Choroid plexus epithelial cell (primary cell): ENCODE results near the gene DCAF7.
A peak's percentile ranks its signal among the peaks of the same experiment; 100 is the strongest.

Experiments
- DNase-seq: peaks from one replicate; pipeline ENCODE4 v3.0.0-alpha.2; 2010; ENCODE audit warnings: low read depth
- H3K4me3 ChIP-seq: 2 replicates; pipeline ENCODE4 v1.5.1; 2011; ENCODE audit warnings: low read depth, mild to moderate bottlenecking, control low read depth, low read length, moderate library complexity
- TF ChIP-seq, protein P1 (sequence below): conservative IDR thresholded peaks from 2 replicates; pipeline ENCODE4 v1.5.1; 2011; ENCODE audit warnings: low read depth, mild to moderate bottlenecking, control low read depth, inconsistent platforms, low read length, moderate library complexity

DCAF7 gene

DNA sequence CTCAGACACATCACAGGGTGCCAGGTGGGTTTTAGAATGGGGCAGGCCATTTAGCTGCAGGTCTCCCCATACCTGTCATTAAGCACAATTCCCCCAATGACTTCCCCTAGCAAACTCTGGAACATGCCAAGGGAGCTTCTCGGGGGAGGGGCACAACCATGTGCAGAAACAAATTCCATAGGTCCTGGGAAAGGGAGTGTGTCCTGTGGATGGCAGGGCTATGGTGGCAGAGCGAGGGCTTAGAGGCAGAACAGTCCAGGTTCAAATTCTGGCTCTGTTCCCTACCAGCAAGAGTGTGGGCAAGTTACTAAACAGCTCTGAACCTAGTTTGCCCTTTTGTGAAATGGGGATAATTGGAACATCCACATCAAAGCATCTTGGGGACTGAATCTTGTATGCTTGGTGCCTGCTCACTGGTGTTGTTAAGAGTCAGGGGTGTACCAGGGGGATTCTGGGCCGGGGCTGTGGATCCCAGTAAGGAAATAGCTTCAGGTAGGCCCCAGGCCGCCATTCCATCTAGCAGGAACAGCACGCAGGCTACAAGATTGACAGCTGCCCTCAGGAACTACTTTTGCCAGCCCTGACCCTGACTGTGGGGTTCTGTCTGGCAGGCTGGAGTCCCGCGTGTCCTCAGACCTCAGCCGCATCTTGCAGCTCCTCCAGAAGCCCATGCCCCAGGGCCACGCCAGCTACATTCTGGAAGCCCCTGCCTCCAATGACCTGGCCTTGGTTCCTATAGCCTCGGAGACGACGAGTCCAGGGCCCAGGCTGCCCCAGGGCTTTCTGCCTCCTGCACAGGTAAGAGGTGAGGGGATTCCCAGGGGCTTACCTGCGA is 5.6 kb upstream of the DCAF7 start:
- DNase-seq, result no peak
- no peak overlapping the region for H3K4me3 ChIP-seq
- TF ChIP-seq, protein P1, sequence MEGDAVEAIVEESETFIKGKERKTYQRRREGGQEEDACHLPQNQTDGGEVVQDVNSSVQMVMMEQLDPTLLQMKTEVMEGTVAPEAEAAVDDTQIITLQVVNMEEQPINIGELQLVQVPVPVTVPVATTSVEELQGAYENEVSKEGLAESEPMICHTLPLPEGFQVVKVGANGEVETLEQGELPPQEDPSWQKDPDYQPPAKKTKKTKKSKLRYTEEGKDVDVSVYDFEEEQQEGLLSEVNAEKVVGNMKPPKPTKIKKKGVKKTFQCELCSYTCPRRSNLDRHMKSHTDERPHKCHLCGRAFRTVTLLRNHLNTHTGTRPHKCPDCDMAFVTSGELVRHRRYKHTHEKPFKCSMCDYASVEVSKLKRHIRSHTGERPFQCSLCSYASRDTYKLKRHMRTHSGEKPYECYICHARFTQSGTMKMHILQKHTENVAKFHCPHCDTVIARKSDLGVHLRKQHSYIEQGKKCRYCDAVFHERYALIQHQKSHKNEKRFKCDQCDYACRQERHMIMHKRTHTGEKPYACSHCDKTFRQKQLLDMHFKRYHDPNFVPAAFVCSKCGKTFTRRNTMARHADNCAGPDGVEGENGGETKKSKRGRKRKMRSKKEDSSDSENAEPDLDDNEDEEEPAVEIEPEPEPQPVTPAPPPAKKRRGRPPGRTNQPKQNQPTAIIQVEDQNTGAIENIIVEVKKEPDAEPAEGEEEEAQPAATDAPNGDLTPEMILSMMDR, result no peak

DNA sequence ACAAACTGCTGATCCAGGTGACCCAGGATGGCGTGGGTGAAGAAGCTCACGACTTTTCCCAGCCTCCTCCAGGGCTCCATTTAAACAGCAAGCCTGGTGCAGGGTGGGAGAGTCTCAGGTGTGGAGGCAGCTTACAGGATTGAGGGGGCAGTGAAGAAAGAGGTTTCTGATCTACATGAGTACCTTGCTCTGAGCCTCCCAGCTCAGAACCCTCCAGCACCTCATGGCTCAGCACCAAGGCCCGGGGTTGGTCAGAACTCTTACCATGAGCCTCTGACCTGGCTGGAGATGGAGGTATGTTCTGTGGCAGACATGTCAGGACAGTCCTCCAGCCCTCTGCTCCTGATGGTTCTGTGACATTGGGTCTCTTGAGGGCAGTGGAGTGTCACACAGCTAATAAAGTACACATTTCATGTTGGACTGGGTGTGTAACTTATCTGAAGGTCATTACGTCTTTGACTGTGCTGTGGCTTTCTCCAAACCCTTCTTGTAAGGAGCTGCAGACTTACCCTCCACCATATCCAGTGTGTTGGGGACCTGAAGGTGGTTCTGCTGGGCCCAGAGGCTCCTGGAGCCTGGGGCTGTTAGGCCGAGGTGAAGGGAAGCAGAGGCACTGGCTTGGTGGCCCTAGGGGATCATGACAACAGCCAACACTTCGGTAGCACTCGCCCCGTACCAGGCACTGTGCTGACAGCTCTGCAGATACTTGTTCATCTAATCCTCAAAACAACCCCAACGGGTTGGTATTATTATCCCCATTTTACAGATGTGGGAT is 3.8 kb upstream of the DCAF7 start:
- TF ChIP-seq, protein P1, result no peak
- DNase-seq, result no peak
- no peak overlapping the region for H3K4me3 ChIP-seq

DNA sequence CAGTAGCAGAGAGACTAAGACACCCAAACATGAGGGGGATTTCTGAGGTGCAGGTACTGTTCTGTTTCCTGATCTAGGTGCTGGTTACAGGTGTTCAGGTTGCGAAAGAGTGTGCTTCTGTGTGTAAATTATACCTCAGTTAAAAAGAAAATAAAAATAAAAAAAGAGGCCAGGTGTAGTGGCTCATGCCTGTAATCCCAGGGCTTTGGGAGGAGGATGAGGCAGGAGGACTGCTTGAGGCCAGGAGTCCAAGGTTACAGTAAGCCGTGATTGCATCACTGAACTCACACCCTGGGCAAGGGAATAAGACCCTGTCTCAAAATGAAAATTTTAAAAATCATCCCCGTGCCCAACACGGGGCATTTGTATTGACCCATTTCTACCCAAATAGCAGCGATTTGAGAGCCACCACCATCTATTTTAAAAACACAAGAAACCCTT is 3.2 kb upstream of the DCAF7 start:
- no peak overlapping the region for H3K4me3 ChIP-seq
- TF ChIP-seq, protein P1, result no peak
- DNase-seq, result no peak

DNA sequence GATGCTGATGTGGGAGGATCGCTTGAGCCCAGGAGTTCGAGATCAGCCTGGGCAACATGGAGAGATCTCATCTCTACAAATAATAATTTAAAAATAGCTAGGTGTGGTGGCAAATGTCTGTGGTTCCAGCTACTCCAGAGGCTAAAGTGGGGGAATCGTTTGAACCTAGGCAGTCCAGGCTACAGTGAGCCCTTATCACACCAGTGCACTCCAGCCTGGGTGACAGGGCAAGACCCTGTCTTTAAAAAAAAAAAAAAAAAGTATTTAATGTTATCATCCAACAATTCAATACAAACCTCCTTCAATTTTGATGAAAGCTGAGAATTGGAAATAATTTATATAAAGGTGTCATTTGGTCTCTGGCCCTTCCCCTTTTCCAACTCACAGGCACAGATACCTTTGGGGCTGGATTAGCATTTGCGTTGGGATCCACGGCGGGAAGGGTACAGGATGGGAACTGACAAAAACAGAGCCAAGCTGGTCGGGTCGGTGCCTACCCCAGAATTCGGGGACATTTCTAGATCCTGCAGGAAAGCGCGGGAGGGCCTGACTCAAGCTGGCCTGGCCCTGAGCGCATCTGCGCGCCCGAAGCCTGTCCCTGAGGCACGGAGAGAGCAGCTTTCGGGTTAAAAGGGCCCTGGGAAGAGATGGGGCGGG is 860 bp upstream of the DCAF7 start:
- TF ChIP-seq, protein P1, result no peak
- DNase-seq, result no peak
- peak overlapping the region; percentile 66 for H3K4me3 ChIP-seq

DNA sequence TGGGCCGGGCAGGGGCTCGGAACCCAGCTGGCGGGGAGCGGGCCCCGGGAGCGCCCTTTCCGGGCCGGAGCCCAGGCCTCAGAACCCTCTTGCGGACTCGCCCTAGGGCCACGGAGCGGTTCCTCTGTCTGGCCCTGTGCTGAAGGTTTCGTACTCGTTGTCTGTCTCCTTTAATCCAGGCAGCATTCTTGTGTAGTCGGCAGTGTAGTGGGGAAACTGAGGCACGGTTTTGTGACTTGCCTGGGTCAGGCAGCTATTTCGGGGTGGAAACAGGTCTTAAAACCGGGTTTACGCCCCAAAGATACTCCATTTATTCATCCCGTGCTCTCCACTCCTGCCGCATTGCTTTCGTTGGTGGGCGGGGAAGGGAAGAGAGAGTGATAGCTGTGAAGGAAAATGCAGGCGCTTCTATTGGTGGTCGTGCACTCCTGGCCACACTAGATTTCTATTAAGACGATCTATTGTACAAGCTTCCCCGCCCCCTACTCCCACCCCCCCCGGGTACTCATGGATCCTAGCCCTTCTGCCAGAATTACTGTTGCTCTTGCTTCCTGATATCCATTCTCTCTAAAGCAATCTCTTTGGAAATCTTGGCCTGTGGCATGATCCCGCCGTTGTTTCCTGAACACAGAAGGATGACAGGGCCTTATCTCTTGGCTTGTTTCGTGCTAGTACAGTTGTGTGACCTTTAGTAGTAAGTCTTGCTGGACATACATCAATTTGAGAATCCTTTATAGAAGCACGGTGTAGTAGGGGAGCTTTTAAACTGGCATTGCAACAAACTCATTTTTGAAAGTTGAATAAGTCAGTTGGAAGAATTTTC is 751 bp downstream of the DCAF7 start:
- DNase-seq, result peak; percentile 50
- TF ChIP-seq, protein P1, result no peak
- peak overlapping the region; percentile 97 for H3K4me3 ChIP-seq

DNA sequence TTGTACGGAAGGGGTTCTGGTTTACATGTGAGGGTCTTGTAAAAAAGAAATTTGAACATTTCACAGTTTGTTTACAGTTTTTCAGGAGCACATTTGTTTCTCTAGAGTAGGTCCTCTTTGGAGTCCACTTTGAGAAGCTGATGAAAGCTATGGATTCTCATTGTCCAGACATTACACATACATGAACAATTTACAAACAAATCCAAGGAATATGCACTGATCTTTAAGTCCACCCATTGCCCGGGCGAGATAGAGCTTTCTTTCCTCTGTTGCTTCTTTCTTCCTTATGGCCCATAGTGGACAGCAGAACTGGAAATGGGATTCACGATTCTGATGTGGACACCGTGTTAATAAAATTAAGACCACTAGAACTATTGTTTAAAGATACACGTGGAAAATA is 1.9 kb downstream of the DCAF7 start:
- TF ChIP-seq, protein P1, result no peak
- peak overlapping the region; percentile 42 for H3K4me3 ChIP-seq
- peak; percentile 20 for DNase-seq
